ENCODE data around the gene COA5.

Gene COA5

GRCh38 chr2:98614024-98614739 lies 5.9 kb upstream of the COA5 start:
- DNase-seq (ENCODE audit: low read depth, low spot score) = no peak
- Histone ChIP-seq H3K4me3 (no peak overlapping the region), H3K36me3 (ENCODE audit: insufficient read depth, low read length) (peaks cover 63% of the 10 kb centered on the region), H3K9me3 (ENCODE audit: low read depth, low read length) (no peaks in the 10 kb centered on the region), H3K27ac (no peak overlapping the region), H3K9ac (ENCODE audit: insufficient read length) (no peak overlapping the region)
- TF ChIP-seq POLR2AphosphoS5 (IDR thresholded peaks at IDR 0.05; ENCODE audit: borderline replicate concordance, low read depth, low read length) = no peak
- TF ChIP-seq EZH2 (IDR thresholded peaks at IDR 0.05) = no peak
- no peak for TF ChIP-seq FOXP2 (optimal IDR thresholded peaks at IDR 0.05; ENCODE audit: control extremely low read depth, extremely low read length, insufficient read depth)

- H3K9ac ChIP-seq (ENCODE audit: insufficient read length) = peak overlapping the region; percentile 94
- H3K36me3 ChIP-seq (ENCODE audit: insufficient read depth, low read length) = peaks cover 35% of the 10 kb centered on the region
- peak overlapping the region; percentile 93 for H3K4me3 ChIP-seq
- no peak for DNase-seq (ENCODE audit: low read depth, low spot score)
- peak overlapping the region; percentile 64; the same call in 1 of the 2 replicates for H3K27ac ChIP-seq
- TF ChIP-seq EZH2 (IDR thresholded peaks at IDR 0.05) = no peak
- TF ChIP-seq FOXP2 (optimal IDR thresholded peaks at IDR 0.05; ENCODE audit: control extremely low read depth, extremely low read length, insufficient read depth) = no peak
- no peak for TF ChIP-seq POLR2AphosphoS5 (IDR thresholded peaks at IDR 0.05; ENCODE audit: borderline replicate concordance, low read depth, low read length)
- H3K9me3 ChIP-seq (ENCODE audit: low read depth, low read length) = no peaks in the 10 kb centered on the region
Measured at GRCh38 chr2:98608962-98609604, 771 bp upstream of the COA5 start.

DNA sequence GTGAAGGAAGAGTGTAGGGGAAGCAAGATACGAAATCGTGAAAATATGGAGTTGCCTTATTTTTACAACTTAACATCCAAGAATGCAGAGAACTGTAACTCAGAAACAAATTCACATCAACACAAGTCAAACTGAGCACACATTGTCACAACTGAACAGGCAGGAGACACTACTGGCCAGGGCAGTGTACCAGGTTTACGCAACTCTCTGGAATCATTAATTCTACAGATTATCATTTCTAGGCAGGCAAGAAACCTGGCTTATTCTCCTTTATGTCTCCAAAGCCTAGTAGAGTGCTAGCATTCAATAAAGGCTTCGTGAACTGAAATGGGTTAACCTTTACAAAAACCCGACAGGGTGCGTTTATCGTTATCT lies 584 bp downstream of the COA5 start:
- TF ChIP-seq FOXP2 (optimal IDR thresholded peaks at IDR 0.05; ENCODE audit: control extremely low read depth, extremely low read length, insufficient read depth) (no peak), EZH2 (IDR thresholded peaks at IDR 0.05) (no peak), POLR2AphosphoS5 (IDR thresholded peaks at IDR 0.05; ENCODE audit: borderline replicate concordance, low read depth, low read length) (no peak)
- Histone ChIP-seq H3K27ac (no peak overlapping the region), H3K4me3 (peak overlapping the region; percentile 93), H3K9ac (ENCODE audit: insufficient read length) (peak overlapping the region; percentile 94), H3K36me3 (ENCODE audit: insufficient read depth, low read length) (peaks cover 32% of the 10 kb centered on the region), H3K9me3 (ENCODE audit: low read depth, low read length) (no peaks in the 10 kb centered on the region)
- no peak for DNase-seq (ENCODE audit: low read depth, low spot score)

DNA sequence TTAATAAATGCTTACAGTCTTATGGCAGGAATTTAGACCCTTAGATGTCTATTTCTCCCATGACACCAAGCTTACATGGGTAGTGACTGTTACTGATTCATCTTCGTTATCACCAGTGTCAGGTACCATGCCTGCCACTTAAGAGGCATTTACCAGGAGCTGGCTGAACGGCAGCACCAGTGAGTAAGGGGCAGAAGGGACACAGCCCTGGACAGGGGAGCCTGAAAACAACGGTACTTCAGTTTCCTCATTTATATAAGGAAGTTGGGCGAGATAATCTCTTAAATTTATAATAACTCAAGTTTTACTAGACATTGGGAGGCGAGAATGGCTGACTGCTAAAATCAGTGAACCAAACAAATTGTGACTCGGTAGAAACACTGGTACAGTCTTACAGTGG lies 1.2 kb downstream of the COA5 start:
- peaks cover 29% of the 10 kb centered on the region; the same call in 1 of the 2 replicates for H3K36me3 ChIP-seq (ENCODE audit: insufficient read depth, low read length)
- no peak for TF ChIP-seq POLR2AphosphoS5 (IDR thresholded peaks at IDR 0.05; ENCODE audit: borderline replicate concordance, low read depth, low read length)
- no peak for TF ChIP-seq EZH2 (IDR thresholded peaks at IDR 0.05)
- TF ChIP-seq FOXP2 (optimal IDR thresholded peaks at IDR 0.05; ENCODE audit: control extremely low read depth, extremely low read length, insufficient read depth) = no peak
- no peak for DNase-seq (ENCODE audit: low read depth, low spot score)
- H3K9me3 ChIP-seq (ENCODE audit: low read depth, low read length) = no peaks in the 10 kb centered on the region
- H3K4me3 ChIP-seq = peak overlapping the region; percentile 93
- H3K27ac ChIP-seq = no peak overlapping the region
- peak overlapping the region; percentile 94 for H3K9ac ChIP-seq (ENCODE audit: insufficient read length)

DNA sequence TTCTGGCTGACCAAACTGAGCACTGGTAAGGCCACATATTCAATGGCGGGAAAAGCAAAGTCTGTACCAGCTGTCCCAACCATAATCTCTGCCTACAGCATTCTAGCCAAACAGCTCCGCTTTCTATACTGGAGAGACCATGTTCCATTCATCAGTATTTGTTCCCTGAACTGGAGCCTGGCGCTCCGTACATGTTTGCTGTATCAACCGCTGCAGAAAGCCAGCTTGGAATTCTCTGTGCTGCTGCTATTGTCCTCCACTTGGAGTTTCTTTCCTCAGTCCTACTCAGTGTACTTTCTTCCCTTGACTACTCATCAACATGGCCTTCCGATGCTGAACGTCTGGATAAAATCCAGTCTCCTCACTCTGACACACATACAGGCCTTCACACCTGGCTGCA lies 1.9 kb downstream of the COA5 start:
- H3K36me3 ChIP-seq (ENCODE audit: insufficient read depth, low read length) = peaks cover 31% of the 10 kb centered on the region
- H3K9ac ChIP-seq (ENCODE audit: insufficient read length) = no peak overlapping the region
- no peak overlapping the region for H3K27ac ChIP-seq
- no peak overlapping the region for H3K4me3 ChIP-seq
- H3K9me3 ChIP-seq (ENCODE audit: low read depth, low read length) = no peaks in the 10 kb centered on the region
- TF ChIP-seq POLR2AphosphoS5 (IDR thresholded peaks at IDR 0.05; ENCODE audit: borderline replicate concordance, low read depth, low read length) = no peak
- TF ChIP-seq FOXP2 (optimal IDR thresholded peaks at IDR 0.05; ENCODE audit: control extremely low read depth, extremely low read length, insufficient read depth) = no peak
- no peak for TF ChIP-seq EZH2 (IDR thresholded peaks at IDR 0.05)
- DNase-seq (ENCODE audit: low read depth, low spot score) = no peak

GRCh38 chr2:98605076-98605475 lies 3.2 kb downstream of the COA5 start:
- no peak overlapping the region for H3K9ac ChIP-seq (ENCODE audit: insufficient read length)

DNA sequence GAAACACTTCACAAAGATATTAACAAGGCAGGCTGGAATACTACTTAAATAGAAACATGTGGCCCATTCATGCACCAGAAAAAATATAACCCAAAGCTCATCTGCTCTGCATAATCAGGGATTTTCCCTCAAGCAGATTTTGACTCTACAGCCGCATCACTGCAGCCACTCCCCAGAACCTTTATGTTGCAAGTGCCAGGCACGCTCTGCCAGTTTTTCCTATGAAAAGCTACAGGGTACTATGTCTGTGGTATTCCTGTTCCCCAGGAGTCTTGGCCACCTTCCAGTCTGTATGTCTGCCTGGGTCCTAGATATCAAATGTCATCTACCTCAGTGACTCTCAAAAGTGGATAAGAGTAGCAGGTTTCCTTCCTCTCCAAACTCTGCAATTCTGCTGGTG lies 3.8 kb downstream of the COA5 start:
- Histone ChIP-seq H3K9me3 (ENCODE audit: low read depth, low read length) (no peaks in the 10 kb centered on the region), H3K36me3 (ENCODE audit: insufficient read depth, low read length) (peaks cover 34% of the 10 kb centered on the region), H3K9ac (ENCODE audit: insufficient read length) (no peak overlapping the region), H3K4me3 (peak overlapping the region; percentile 42; the same call in 1 of the 2 replicates), H3K27ac (peak overlapping the region; percentile 80)
- TF ChIP-seq POLR2AphosphoS5 (IDR thresholded peaks at IDR 0.05; ENCODE audit: borderline replicate concordance, low read depth, low read length) (no peak), FOXP2 (optimal IDR thresholded peaks at IDR 0.05; ENCODE audit: control extremely low read depth, extremely low read length, insufficient read depth) (no peak), EZH2 (IDR thresholded peaks at IDR 0.05) (no peak)
- DNase-seq (ENCODE audit: low read depth, low spot score) = peak; percentile 44

More at GRCh38 chr2:98605076-98605475, 3.2 kb downstream of the COA5 start:
- peak overlapping the region; percentile 32; the same call in 1 of the 2 replicates for H3K4me3 ChIP-seq
- H3K36me3 ChIP-seq (ENCODE audit: insufficient read depth, low read length) = peaks cover 29% of the 10 kb centered on the region
- H3K27ac ChIP-seq = peak overlapping the region; percentile 39; the same call in 1 of the 2 replicates
- TF ChIP-seq POLR2AphosphoS5 (IDR thresholded peaks at IDR 0.05; ENCODE audit: borderline replicate concordance, low read depth, low read length) (no peak), FOXP2 (optimal IDR thresholded peaks at IDR 0.05; ENCODE audit: control extremely low read depth, extremely low read length, insufficient read depth) (no peak), EZH2 (IDR thresholded peaks at IDR 0.05) (no peak)
- no peak for DNase-seq (ENCODE audit: low read depth, low spot score)
- no peaks in the 10 kb centered on the region for H3K9me3 ChIP-seq (ENCODE audit: low read depth, low read length)

DNA sequence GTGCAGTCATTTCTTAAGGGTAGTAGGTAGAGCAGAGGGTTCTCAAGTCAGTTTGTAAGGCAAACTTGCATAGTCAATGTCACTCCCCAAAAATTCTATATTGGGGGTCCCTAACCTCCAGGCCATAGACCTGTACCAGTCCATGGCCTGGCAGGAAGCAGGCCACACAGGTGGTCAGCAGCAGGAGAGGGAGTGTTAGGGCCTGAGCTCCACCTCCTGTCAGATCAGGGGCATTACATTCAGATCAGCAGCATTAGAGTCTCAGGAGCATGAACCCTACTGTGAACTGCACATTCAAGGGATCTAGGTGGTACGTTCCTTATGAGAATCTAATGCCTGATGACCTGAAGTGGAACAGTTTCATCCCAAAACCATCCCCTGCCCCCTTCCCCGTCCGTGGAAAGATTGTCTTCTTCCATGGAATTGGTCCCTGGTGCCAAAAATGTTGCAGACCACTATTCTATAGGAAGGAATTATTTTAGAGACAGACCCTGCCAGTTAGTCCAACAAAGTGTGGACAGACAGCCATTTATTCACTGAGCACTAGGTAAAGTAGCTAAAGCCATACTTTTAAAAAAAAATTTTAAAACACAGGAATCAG lies 6.7 kb downstream of the COA5 start:
- Histone ChIP-seq H3K9ac (ENCODE audit: insufficient read length) (no peak overlapping the region), H3K36me3 (ENCODE audit: insufficient read depth, low read length) (peaks cover 51% of the 10 kb centered on the region), H3K9me3 (ENCODE audit: low read depth, low read length) (no peaks in the 10 kb centered on the region), H3K27ac (no peak overlapping the region), H3K4me3 (no peak overlapping the region)
- no peak for DNase-seq (ENCODE audit: low read depth, low spot score)
- TF ChIP-seq EZH2 (IDR thresholded peaks at IDR 0.05) (no peak), FOXP2 (optimal IDR thresholded peaks at IDR 0.05; ENCODE audit: control extremely low read depth, extremely low read length, insufficient read depth) (no peak), POLR2AphosphoS5 (IDR thresholded peaks at IDR 0.05; ENCODE audit: borderline replicate concordance, low read depth, low read length) (no peak)
